Vagina (tissue), 2 donors: ENCODE measurements around the gene CRY2. TPM values are rescaled to one million over a fixed set of nuclear protein-coding genes. Genes with fewer than 3 reads are reported as not detected.

ENCODE experiments used
- DNase-seq, 2 donors: peaks; one replicate each; pipeline ENCODE4 v3.0.0-alpha.2; 2017; ENCODE audit errors: extremely low spot score in 2 of 2
- H3K27ac ChIP-seq: fragments of 200-600 bp; sonication (generic); one replicate; pipeline ENCODE4 v1.5.1; 2019
- H3K27me3 ChIP-seq: fragments of 200-600 bp; sonication (generic); one replicate; pipeline ENCODE4 v1.5.1; 2019
- H3K36me3 ChIP-seq, 2 donors: fragments of 200-600 bp; sonication (generic); one replicate each; pipeline ENCODE4 v1.5.1; 2017 to 2019
- H3K4me1 ChIP-seq: fragments of 200-600 bp; sonication (generic); one replicate; pipeline ENCODE4 v1.5.1; 2019
- H3K4me3 ChIP-seq, 2 donors: fragments of 200-600 bp; sonication (generic); 1 replicate in 1 of 2; 2 replicates in 1 of 2; pipeline ENCODE4 v1.5.1; 2016 to 2019
- H3K9me3 ChIP-seq: fragments of 200-600 bp; sonication (generic); one replicate; pipeline ENCODE4 v1.5.1; 2019
- POLR2A ChIP-seq, 2 donors: fragments of 450-650 bp; IDR thresholded peaks; one replicate each; pipeline ENCODE4 v1.6.1; 2017; ENCODE audit warnings: antibody characterized with exemption in 2 of 2, mild to moderate bottlenecking in 2 of 2, moderate library complexity in 2 of 2
- POLR2AphosphoS5 ChIP-seq, 2 donors: sonication (generic); formaldehyde crosslinking; IDR thresholded peaks; one replicate each; pipeline ENCODE4 v1.9.0; 2017; ENCODE audit warnings: antibody characterized with exemption in 2 of 2, mild to moderate bottlenecking in 2 of 2, low read depth in 1 of 2; ENCODE audit not compliant: insufficient read depth in 1 of 2
- intact Hi-C: fragments of 100-400 bp; cut with DNase I; formaldehyde crosslinking; loops from one replicate; pipeline ENCODE4 v1.15.1; 2023
- total RNA-seq: library from RNA; depleted of rRNA; stranded (reverse); fragments of >200 nt; gene quantifications from one replicate; pipeline ENCODE4 v1.2.3, GENCODE V29; 2016
- TF ChIP-seq, protein P1 (sequence below), 3 experiments: fragments of 450-650 bp in 2 of 3; fragments of 200-600 bp in 1 of 3; sonication (generic) in 1 of 3; IDR thresholded peaks; one replicate each; pipeline ENCODE4 v1.5.1; 2017 to 2019; ENCODE audit warnings: antibody characterized with exemption in 3 of 3, mild to moderate bottlenecking in 2 of 3, moderate library complexity in 2 of 3

CRY2 gene
- total RNA-seq, 1 donor from 2014 or later: 54.3 TPM

DNA sequence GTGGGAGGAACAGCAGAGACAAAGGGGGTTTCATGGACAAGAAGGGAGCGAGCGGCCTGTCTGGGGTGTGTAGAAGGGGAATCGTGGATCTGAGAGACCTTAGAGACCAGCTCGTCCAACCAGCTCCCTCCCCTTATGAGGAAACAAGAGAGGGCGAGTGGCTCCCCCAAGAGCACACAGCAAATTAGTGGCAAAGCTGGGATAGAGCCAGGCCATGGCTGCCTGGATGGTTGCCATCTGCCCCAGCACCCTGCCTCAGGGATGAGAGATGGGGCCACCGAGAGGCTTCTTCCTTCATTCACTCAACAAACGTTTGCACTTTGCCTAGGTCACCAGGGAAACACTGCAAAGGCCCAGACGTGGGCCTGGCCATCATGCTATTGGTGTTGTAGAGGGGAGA lies 42.3 kb downstream of the CRY2 start:
- Histone ChIP-seq H3K4me3 (no peak overlapping the region), H3K36me3 (no peaks in the 10 kb centered on the region), H3K4me1 (peaks cover 8% of the 10 kb centered on the region), H3K27me3 (no peaks in the 10 kb centered on the region), H3K9me3 (no peaks in the 10 kb centered on the region), H3K27ac (no peak overlapping the region)
- DNase-seq: no peak
- TF ChIP-seq, protein P1, sequence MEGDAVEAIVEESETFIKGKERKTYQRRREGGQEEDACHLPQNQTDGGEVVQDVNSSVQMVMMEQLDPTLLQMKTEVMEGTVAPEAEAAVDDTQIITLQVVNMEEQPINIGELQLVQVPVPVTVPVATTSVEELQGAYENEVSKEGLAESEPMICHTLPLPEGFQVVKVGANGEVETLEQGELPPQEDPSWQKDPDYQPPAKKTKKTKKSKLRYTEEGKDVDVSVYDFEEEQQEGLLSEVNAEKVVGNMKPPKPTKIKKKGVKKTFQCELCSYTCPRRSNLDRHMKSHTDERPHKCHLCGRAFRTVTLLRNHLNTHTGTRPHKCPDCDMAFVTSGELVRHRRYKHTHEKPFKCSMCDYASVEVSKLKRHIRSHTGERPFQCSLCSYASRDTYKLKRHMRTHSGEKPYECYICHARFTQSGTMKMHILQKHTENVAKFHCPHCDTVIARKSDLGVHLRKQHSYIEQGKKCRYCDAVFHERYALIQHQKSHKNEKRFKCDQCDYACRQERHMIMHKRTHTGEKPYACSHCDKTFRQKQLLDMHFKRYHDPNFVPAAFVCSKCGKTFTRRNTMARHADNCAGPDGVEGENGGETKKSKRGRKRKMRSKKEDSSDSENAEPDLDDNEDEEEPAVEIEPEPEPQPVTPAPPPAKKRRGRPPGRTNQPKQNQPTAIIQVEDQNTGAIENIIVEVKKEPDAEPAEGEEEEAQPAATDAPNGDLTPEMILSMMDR (IDR thresholded peaks at IDR 0.05): no peak
- TF ChIP-seq POLR2AphosphoS5 (IDR thresholded peaks at IDR 0.05; ENCODE audit: insufficient read depth in 1 of 2, low read depth in 1 of 2) (no peak), POLR2A (IDR thresholded peaks at IDR 0.05) (no peak)
- intact Hi-C loops: no loop called here

DNA sequence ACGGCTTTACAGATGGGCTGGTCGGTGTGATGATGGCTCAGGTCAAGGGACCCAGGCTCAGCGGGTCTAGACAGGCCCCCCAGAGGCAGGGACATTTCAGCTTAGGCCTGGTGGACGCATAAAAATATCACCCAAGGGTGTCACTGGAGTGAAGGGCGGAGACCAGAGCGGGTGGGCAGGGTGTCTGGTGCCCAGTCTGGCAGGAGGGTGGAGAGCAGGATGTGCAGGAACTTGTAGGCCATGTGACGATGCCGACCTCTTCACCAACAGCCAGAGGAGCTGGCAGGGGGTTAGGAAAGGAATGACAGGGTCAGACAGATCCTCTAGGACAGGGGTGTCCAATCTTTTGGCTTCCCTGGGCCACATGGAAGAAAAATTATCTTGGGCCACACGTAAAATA lies 42.7 kb downstream of the CRY2 start:
- Histone ChIP-seq H3K9me3 (no peaks in the 10 kb centered on the region), H3K27ac (no peak overlapping the region), H3K27me3 (no peaks in the 10 kb centered on the region), H3K4me3 (no peak overlapping the region), H3K36me3 (no peaks in the 10 kb centered on the region), H3K4me1 (peaks cover 8% of the 10 kb centered on the region)
- intact Hi-C loops: no loop called here
- no peak for TF ChIP-seq POLR2AphosphoS5 (IDR thresholded peaks at IDR 0.05; ENCODE audit: insufficient read depth in 1 of 2, low read depth in 1 of 2)
- TF ChIP-seq POLR2A (IDR thresholded peaks at IDR 0.05): no peak
- TF ChIP-seq, protein P1 (IDR thresholded peaks at IDR 0.05): no peak
- no peak for DNase-seq

DNA sequence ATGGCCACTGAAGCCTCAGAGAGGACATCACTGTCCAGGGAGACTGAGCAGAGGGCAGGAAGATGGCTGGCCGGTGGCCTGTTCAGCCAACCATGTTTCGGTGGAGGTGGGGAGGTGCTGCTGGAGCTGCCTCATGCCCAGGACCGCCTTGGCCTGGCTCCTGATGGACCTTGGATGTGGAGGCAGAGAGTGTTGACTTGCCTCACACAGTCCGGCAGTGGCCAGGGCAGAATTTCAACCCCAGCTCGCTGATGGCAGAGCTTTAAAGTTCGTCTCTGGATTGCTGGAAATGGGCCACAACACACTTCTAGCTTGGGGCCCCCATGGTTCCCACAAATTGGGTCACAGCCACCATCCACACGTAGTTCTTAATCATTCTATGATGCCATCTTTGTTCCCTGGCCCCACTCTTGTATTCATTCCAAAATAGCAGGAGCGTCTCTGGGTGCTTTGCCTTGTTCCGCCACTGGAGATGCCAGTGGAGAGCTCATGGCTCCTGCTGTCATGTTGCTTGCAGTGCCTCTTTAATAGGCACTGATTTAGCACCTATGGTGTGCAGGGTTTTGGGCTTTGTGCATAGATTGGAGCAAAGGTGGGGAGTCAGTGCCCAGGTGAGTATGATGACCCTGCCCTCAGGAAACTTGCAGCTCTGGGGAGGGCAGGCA lies 43.7 kb downstream of the CRY2 start:
- intact Hi-C loops: no loop called here
- no peak for DNase-seq
- no peak overlapping the region for H3K4me3 ChIP-seq
- H3K4me1 ChIP-seq: peaks cover under 1% of the 10 kb centered on the region
- H3K36me3 ChIP-seq: no peaks in the 10 kb centered on the region
- no peak overlapping the region for H3K27ac ChIP-seq
- H3K27me3 ChIP-seq: no peaks in the 10 kb centered on the region
- no peaks in the 10 kb centered on the region for H3K9me3 ChIP-seq
- TF ChIP-seq POLR2AphosphoS5 (IDR thresholded peaks at IDR 0.05; ENCODE audit: insufficient read depth in 1 of 2, low read depth in 1 of 2) (no peak), POLR2A (IDR thresholded peaks at IDR 0.05) (no peak)
- TF ChIP-seq, protein P1 (IDR thresholded peaks at IDR 0.05): no peak

DNA sequence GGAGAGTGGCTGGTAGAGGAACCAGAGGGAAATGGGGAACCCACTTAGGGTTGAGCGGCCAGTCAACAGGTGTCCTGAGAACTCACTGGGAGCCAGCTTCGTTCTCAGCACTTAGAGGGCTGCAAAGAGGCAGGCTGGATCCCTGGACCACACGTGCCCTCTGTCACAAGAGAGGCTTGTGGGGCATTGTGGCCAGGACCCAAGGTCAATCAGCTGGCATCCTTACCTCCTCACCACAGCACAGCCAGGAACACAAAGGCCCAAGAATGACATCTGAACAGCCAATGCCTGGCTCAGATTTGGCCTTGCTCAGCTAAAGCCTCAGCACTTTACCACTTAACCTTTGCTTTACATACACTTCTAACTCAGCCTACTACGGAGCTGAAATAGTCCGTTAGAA lies 45.6 kb downstream of the CRY2 start:
- intact Hi-C loops: no loop called here
- Histone ChIP-seq H3K9me3 (no peaks in the 10 kb centered on the region), H3K4me1 (no peaks in the 10 kb centered on the region), H3K4me3 (no peak overlapping the region), H3K27me3 (no peaks in the 10 kb centered on the region), H3K27ac (no peak overlapping the region), H3K36me3 (no peaks in the 10 kb centered on the region)
- TF ChIP-seq, protein P1 (IDR thresholded peaks at IDR 0.05): no peak
- TF ChIP-seq POLR2A (IDR thresholded peaks at IDR 0.05) (no peak), POLR2AphosphoS5 (IDR thresholded peaks at IDR 0.05; ENCODE audit: insufficient read depth in 1 of 2, low read depth in 1 of 2) (no peak)
- DNase-seq: no peak

DNA sequence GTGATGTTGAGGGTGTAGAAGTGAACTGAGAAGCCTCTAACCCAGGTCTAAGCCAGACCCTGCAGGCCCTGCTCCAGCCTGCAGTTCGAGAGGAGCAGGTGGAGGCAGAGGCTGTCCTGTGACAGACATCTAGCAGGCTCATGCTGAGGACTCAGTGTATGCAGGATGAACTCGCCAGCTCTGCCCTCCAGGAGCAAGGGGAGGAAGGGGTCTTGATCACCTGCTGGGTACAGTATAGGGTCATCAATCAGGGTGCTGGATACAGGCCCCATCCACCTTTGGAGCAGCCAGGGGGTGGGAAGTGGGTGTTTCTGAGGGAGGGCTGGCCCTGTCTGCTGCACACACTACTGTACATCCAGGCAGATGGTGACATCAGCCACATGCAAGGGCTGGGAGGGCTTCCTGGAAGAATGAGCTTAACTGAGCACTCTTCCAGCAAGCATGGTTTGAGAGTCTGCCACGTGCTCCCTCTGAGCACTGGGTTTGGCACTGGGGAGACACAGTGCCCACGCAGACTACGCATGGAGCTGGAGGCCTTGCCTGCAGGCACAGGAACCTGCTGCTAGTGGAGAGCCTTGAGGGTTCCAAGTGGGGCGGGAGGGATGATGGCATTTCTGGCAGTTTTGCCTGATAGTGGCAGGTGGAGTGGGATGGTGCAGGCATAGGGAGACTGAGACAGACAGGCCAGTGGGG lies 47.4 kb downstream of the CRY2 start:
- DNase-seq: no peak
- no peaks in the 10 kb centered on the region for H3K9me3 ChIP-seq
- no peak overlapping the region for H3K27ac ChIP-seq
- no peaks in the 10 kb centered on the region for H3K36me3 ChIP-seq
- H3K27me3 ChIP-seq: no peaks in the 10 kb centered on the region
- intact Hi-C loops: no loop called here
- H3K4me1 ChIP-seq: peaks cover 9% of the 10 kb centered on the region
- no peak overlapping the region for H3K4me3 ChIP-seq
- TF ChIP-seq POLR2A (IDR thresholded peaks at IDR 0.05) (no peak), POLR2AphosphoS5 (IDR thresholded peaks at IDR 0.05; ENCODE audit: insufficient read depth in 1 of 2, low read depth in 1 of 2) (no peak)
